Right atrium auricular region (tissue), 2 donors: Measurements from ENCODE around the gene PPP2R2C. TPM values are rescaled to one million over a fixed set of nuclear protein-coding genes. Genes with fewer than 3 reads are reported as not detected.

ENCODE experiments used
- DNase-seq: peaks from one replicate; pipeline ENCODE4 v3.0.0-alpha.2; 2019; ENCODE audit warnings: low spot score
- H3K27ac ChIP-seq, 2 donors: fragments of 200-600 bp; sonication (generic); 1 replicate in 1 of 2; 2 replicates in 1 of 2; pipeline ENCODE4 v1.5.1; 2016 to 2019
- H3K27me3 ChIP-seq, 2 donors: fragments of 200-600 bp; sonication (generic); one replicate each; pipeline versions ENCODE4 v1.5.1 to v1.6.0; 2017 to 2019
- H3K36me3 ChIP-seq: fragments of 200-600 bp; sonication (generic); one replicate; pipeline ENCODE4 v1.5.1; 2016
- H3K4me1 ChIP-seq, 2 donors: fragments of 200-600 bp; sonication (generic); one replicate each; pipeline versions ENCODE4 v1.5.1 to v1.6.0; 2017 to 2019
- H3K4me3 ChIP-seq, 2 donors: fragments of 200-600 bp; sonication (generic); 1 replicate in 1 of 2; 2 replicates in 1 of 2; pipeline ENCODE4 v1.5.1; 2017 to 2019; ENCODE audit warnings: mild to moderate bottlenecking in 1 of 2, moderate library complexity in 1 of 2
- H3K9me3 ChIP-seq, 2 donors: fragments of 200-600 bp; sonication (generic); one replicate each; pipeline ENCODE4 v1.5.1; 2019
- total RNA-seq, 2 donors: library from RNA; depleted of rRNA; stranded (reverse); fragments of >200 nt; gene quantifications; one replicate each; pipeline ENCODE4 v1.1.0, GENCODE V29; 2016
- TF ChIP-seq, protein P1 (sequence below), 2 donors: fragments of 200-600 bp; sonication (generic); IDR thresholded peaks; one replicate each; pipeline ENCODE4 v1.5.1; 2019; ENCODE audit warnings: antibody characterized with exemption in 2 of 2

Gene PPP2R2C
- total RNA-seq, 2 donors from 2014 or later, result 4.6 to 5.7 TPM

DNA sequence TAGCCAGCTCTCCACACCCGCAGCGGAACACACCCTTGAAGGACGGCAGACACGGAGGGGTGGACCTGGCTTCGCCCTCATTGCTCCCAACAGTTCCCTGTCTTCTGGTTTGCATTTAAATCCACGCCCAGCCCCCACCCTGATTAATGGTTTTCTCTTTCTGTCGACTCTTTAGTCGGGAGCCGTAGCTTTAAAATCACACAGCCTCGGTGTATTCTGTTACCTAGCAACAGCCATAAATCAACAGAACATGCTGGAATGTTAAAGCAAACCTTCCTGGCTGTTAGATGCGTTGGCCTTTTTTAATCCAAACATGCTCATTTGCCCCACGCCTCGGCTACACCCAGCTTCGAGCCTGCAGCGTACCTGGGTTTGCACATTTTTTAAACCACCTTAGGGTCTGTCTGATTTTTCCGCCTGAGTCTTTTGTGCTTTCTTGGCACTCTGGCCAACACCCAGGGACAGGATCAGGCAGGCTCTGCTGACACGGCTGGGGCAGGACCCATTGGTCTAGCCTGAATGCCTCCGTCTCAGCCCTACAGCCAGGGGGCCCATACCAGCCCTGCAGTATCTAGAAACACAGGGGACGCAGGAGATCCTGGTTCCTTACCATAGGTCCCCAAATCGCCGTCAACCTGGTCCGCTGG lies 21.4 kb upstream of the PPP2R2C start:
- Histone ChIP-seq H3K27me3 (no peaks in the 10 kb centered on the region), H3K4me1 (peaks cover 0 to 5% of the 10 kb centered on the region in 2 donors), H3K36me3 (no peaks in the 10 kb centered on the region), H3K4me3 (no peak overlapping the region), H3K9me3 (no peaks in the 10 kb centered on the region), H3K27ac (no peak overlapping the region)
- TF ChIP-seq, protein P1, sequence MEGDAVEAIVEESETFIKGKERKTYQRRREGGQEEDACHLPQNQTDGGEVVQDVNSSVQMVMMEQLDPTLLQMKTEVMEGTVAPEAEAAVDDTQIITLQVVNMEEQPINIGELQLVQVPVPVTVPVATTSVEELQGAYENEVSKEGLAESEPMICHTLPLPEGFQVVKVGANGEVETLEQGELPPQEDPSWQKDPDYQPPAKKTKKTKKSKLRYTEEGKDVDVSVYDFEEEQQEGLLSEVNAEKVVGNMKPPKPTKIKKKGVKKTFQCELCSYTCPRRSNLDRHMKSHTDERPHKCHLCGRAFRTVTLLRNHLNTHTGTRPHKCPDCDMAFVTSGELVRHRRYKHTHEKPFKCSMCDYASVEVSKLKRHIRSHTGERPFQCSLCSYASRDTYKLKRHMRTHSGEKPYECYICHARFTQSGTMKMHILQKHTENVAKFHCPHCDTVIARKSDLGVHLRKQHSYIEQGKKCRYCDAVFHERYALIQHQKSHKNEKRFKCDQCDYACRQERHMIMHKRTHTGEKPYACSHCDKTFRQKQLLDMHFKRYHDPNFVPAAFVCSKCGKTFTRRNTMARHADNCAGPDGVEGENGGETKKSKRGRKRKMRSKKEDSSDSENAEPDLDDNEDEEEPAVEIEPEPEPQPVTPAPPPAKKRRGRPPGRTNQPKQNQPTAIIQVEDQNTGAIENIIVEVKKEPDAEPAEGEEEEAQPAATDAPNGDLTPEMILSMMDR (IDR thresholded peaks at IDR 0.05), result no peak
- no peak for DNase-seq

- Histone ChIP-seq H3K36me3 (no peaks in the 10 kb centered on the region), H3K4me3 (no peak overlapping the region), H3K9me3 (peaks cover 0 to 6% of the 10 kb centered on the region in 2 donors), H3K27ac (no peak overlapping the region), H3K27me3 (no peaks in the 10 kb centered on the region), H3K4me1 (peaks cover 0 to 5% of the 10 kb centered on the region in 2 donors)
- TF ChIP-seq, protein P1 (IDR thresholded peaks at IDR 0.05), result no peak
- no peak for DNase-seq
Measured at GRCh38 chr4:6492861-6493657, 20.6 kb upstream of the PPP2R2C start.

DNA sequence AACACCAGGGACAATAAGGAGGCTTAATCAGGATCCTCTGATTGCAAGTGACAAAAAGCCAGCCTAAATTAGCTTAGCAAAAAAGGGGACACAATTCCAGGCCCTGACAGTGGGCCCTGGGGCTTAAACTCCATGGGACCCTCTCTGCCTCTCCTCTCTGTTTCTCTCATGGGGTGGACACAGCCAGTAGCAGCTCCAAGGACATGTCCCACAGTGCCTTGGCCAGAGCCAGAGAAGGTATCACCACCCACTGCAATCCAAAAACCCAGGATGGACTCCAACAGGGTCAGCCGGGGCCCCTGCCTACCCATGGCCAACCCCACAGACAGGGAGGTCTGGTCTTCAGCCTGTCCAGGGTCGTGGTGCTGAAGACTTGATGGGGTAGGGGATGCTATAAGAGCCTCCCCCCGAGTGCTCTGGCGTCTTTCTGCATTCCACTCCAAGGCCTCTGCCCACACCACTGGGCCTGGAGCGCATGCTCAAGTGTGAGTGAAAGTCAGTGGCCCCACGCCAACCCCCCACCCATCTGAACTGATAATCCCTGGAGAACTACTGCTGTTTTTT lies 19.7 kb upstream of the PPP2R2C start:
- H3K27me3 ChIP-seq, result no peaks in the 10 kb centered on the region
- H3K9me3 ChIP-seq, result peaks cover 0 to 16% of the 10 kb centered on the region in 2 donors
- H3K4me1 ChIP-seq, result peaks cover 0 to 5% of the 10 kb centered on the region in 2 donors
- H3K27ac ChIP-seq, result no peak overlapping the region
- DNase-seq, result no peak
- H3K36me3 ChIP-seq, result no peaks in the 10 kb centered on the region
- TF ChIP-seq, protein P1 (IDR thresholded peaks at IDR 0.05), result no peak
- H3K4me3 ChIP-seq, result no peak overlapping the region

- no peak overlapping the region for H3K4me3 ChIP-seq
- TF ChIP-seq, protein P1 (IDR thresholded peaks at IDR 0.05), result no peak
- no peak for DNase-seq
- H3K27me3 ChIP-seq, result no peaks in the 10 kb centered on the region
- peaks cover 0 to 5% of the 10 kb centered on the region in 2 donors for H3K4me1 ChIP-seq
- H3K36me3 ChIP-seq, result no peaks in the 10 kb centered on the region
- H3K9me3 ChIP-seq, result peaks cover 0 to 24% of the 10 kb centered on the region in 2 donors
- H3K27ac ChIP-seq, result no peak overlapping the region
Measured at GRCh38 chr4:6491235-6491634, 18.8 kb upstream of the PPP2R2C start.

DNA sequence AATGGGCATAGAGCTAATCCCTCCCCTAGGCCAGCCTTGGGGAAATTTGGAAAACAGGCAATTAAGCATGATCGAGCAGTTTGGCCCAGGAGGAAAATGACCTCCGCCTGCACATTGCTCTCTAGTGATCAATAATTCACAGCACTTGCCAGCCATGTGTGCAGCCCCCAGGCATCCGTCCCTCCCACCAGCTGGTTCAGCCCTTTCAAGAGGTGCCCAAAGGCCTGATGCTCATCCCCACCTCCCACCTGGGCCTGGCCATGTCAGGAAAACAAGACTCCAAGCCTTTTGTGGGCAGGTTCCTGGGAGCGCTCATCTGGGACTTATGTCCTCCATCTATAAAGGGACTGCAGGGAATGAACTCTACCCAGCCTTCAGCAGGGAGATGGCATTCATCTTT lies 17.5 kb upstream of the PPP2R2C start:
- H3K4me1 ChIP-seq, result peaks cover 0 to 5% of the 10 kb centered on the region in 2 donors
- no peak overlapping the region for H3K27ac ChIP-seq
- H3K9me3 ChIP-seq, result peaks cover 0 to 38% of the 10 kb centered on the region in 2 donors
- H3K36me3 ChIP-seq, result no peaks in the 10 kb centered on the region
- TF ChIP-seq, protein P1 (IDR thresholded peaks at IDR 0.05), result no peak
- no peak for DNase-seq
- H3K27me3 ChIP-seq, result no peaks in the 10 kb centered on the region
- H3K4me3 ChIP-seq, result no peak overlapping the region
